ENCODE data around the gene ZBTB7C. TPM values are rescaled to one million over a fixed set of nuclear protein-coding genes. Genes with fewer than 3 reads are reported as not detected.

Gene ZBTB7C
- total and polyA plus RNA-seq, 2 of the 4 experiments (the other 2 are of a cell fraction) = not detected

- H4K91ac ChIP-seq (ENCODE audit: insufficient read depth, low read depth, low read length) = no peak overlapping the region
- no peak overlapping the region for H2AFZ ChIP-seq (replicated peaks; ENCODE audit: low read length, poor library complexity)
- ChIA-PET CTCF (no interaction called here), POLR2A (ENCODE audit: unreplicated experiment) (no interaction called here)
- no peak overlapping the region for H2BK5ac ChIP-seq (ENCODE audit: low read depth, low read length, poor library complexity, severe bottlenecking)
- H4K5ac ChIP-seq (ENCODE audit: low read depth, low read length) = no peak overlapping the region
- dilution Hi-C loops (cut with HindIII; ENCODE audit: low sequenced_read_pairs, unreplicated experiment) (no loop called here), in situ Hi-C loops (cut with MboI; ENCODE audit: low sequenced_read_pairs) (no loop called here), intact Hi-C loops (cut with micrococcal nuclease) (no loop called here)
- H3K9me3 ChIP-seq (ENCODE audit: control insufficient read depth, insufficient read depth, low read length) = no peaks in the 10 kb centered on the region
- no peak overlapping the region for H3K9ac ChIP-seq (ENCODE audit: low read depth, low read length)
- no peak overlapping the region for H3K27ac ChIP-seq (ENCODE audit: insufficient read depth, low read length)
- no peak for TF ChIP-seq FOS (IDR thresholded peaks at IDR 0.05; ENCODE audit: low read depth, low read length)
- TF ChIP-seq BHLHE40 (IDR thresholded peaks at IDR 0.05; ENCODE audit: low read depth, low read length) = no peak
- no peak for TF ChIP-seq USF2 (IDR thresholded peaks at IDR 0.05; ENCODE audit: low read depth, low read length)
- TF ChIP-seq NFE2L2 (IDR thresholded peaks at IDR 0.05; ENCODE audit: low read depth, low read length) = no peak
- no peak for TF ChIP-seq RAD21 (IDR thresholded peaks at IDR 0.05; ENCODE audit: low read length)
- TF ChIP-seq, protein P1, sequence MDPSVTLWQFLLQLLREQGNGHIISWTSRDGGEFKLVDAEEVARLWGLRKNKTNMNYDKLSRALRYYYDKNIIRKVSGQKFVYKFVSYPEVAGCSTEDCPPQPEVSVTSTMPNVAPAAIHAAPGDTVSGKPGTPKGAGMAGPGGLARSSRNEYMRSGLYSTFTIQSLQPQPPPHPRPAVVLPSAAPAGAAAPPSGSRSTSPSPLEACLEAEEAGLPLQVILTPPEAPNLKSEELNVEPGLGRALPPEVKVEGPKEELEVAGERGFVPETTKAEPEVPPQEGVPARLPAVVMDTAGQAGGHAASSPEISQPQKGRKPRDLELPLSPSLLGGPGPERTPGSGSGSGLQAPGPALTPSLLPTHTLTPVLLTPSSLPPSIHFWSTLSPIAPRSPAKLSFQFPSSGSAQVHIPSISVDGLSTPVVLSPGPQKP (IDR thresholded peaks at IDR 0.05; ENCODE audit: borderline replicate concordance, low read depth, low read length) = no peak
- TF ChIP-seq RCOR1 (IDR thresholded peaks at IDR 0.05; ENCODE audit: insufficient replicate concordance, low read length) = no peak
- no peak for TF ChIP-seq POLR2A (IDR thresholded peaks at IDR 0.05; ENCODE audit: low read depth, low read length)
- no peak for TF ChIP-seq CHD1 (IDR thresholded peaks at IDR 0.05; ENCODE audit: low read depth, low read length)
- H2BK15ac ChIP-seq (ENCODE audit: low read depth, low read length) = no peak overlapping the region
- H3K14ac ChIP-seq (replicated peaks; ENCODE audit: low read depth, low read length) = no peak overlapping the region
- H2AK9ac ChIP-seq (replicated peaks; ENCODE audit: low read depth, low read length, poor library complexity) = no peak overlapping the region
- no peak overlapping the region for H2BK120ac ChIP-seq (ENCODE audit: low read depth, low read length)
- H3K27me3 ChIP-seq (ENCODE audit: control insufficient read depth, insufficient read depth, low read length) = peaks cover 5% of the 10 kb centered on the region
- no peaks in the 10 kb centered on the region for H4K20me1 ChIP-seq (ENCODE audit: insufficient read depth, low read length)
- no peak overlapping the region for H3K18ac ChIP-seq (ENCODE audit: low read depth, low read length)
- ATAC-seq (ENCODE audit: low read depth) (no peak), DNase-seq (no peak)
- no peak overlapping the region for H3K23ac ChIP-seq (ENCODE audit: low read depth, low read length)
- no peaks in the 10 kb centered on the region for H3K9me1 ChIP-seq (ENCODE audit: insufficient read depth, low read length)
- no peaks in the 10 kb centered on the region for H3K4me1 ChIP-seq (ENCODE audit: control insufficient read depth, insufficient read depth, low read length)
- H3K36me3 ChIP-seq (ENCODE audit: control insufficient read depth, insufficient read depth, low read length) = no peaks in the 10 kb centered on the region
- H4K8ac ChIP-seq (ENCODE audit: low read depth in 2 of 2, low read length in 2 of 2) = no peak overlapping the region
- no peak overlapping the region for H3K56ac ChIP-seq (ENCODE audit: extremely low read depth, insufficient read depth, low read length)
- H2AK5ac ChIP-seq (ENCODE audit: low read depth, low read length) = no peak overlapping the region
- no CpG with 5 or more reads among the region's 3 CpGs for WGBS, 2 experiments (ENCODE audit: extremely low coverage in 2 of 2, insufficient read length in 1 of 2)
- no peak overlapping the region for H3K4me3 ChIP-seq (ENCODE audit: insufficient read depth, low read depth, low read length)
- no peaks in the 10 kb centered on the region for H3K79me1 ChIP-seq (ENCODE audit: low read depth in 1 of 2, low read length in 2 of 2)
- H3K4ac ChIP-seq (ENCODE audit: low read depth, low read length) = no peak overlapping the region
- H2BK20ac ChIP-seq (ENCODE audit: low read depth, low read length) = no peak overlapping the region
- no peak overlapping the region for H3K4me2 ChIP-seq (ENCODE audit: low read depth, low read length)
- no TSS peak for BruUV-seq (replicated peaks)
These were observed 106.4 kb downstream of the ZBTB7C start for GRCh38 chr18:48302736-48303135.
